ENCODE data around the gene CSTB.

Gene CSTB

GRCh38 chr21:43800124-43800523 is 24.0 kb upstream of the CSTB start (continued):
- no peak for TF ChIP-seq ZBTB44 (tag by site-specific recombination; IDR thresholded peaks at IDR 0.05)

GRCh38 chr21:43799301-43799840 is 23.3 kb upstream of the CSTB start:
- CTCF ChIA-PET, result interaction anchor here (1.0 kb wide), 1 partner anchor 176 kb away, joined by 3 read pairs; no protein-coding TSS in a partner anchor
- no peak for TF ChIP-seq ZNF707 (tag by site-specific recombination; IDR thresholded peaks at IDR 0.05)
- TF ChIP-seq SP3 (tag by site-specific recombination; IDR thresholded peaks at IDR 0.05), result no peak
- no peak for TF ChIP-seq ZNF555 (tag by site-specific recombination; conservative IDR thresholded peaks at IDR 0.05)
- TF ChIP-seq ZNF24 (tag by site-specific recombination; IDR thresholded peaks at IDR 0.05), result no peak
- TF ChIP-seq ZNF518A (tag by site-specific recombination; conservative IDR thresholded peaks at IDR 0.05; ENCODE audit: low read depth), result no peak
- TF ChIP-seq ZNF623 (tag by site-specific recombination; IDR thresholded peaks at IDR 0.05), result no peak
- TF ChIP-seq ZNF544 (tag by site-specific recombination; IDR thresholded peaks at IDR 0.05), result no peak
- no peak for TF ChIP-seq ZNF529 (tag by site-specific recombination; IDR thresholded peaks at IDR 0.05; ENCODE audit: insufficient replicate concordance)
- TF ChIP-seq ZNF324 (tag by site-specific recombination; IDR thresholded peaks at IDR 0.05), result no peak
- TF ChIP-seq ZNF473 (tag by site-specific recombination; IDR thresholded peaks at IDR 0.05), result no peak
- TF ChIP-seq PRDM6 (tag by site-specific recombination; IDR thresholded peaks at IDR 0.05), result no peak
- no peak for TF ChIP-seq ZNF280D (tag by site-specific recombination; IDR thresholded peaks at IDR 0.05)
- TF ChIP-seq ZNF211 (tag by site-specific recombination; IDR thresholded peaks at IDR 0.05; ENCODE audit: low read depth), result no peak
- no peak for TF ChIP-seq ZNF433 (tag by site-specific recombination; IDR thresholded peaks at IDR 0.05; ENCODE audit: low read depth)
- no peak for TF ChIP-seq ZNF335 (tag by site-specific recombination; conservative IDR thresholded peaks at IDR 0.05)
- Histone ChIP-seq H3K9me3 (ENCODE audit: control insufficient read depth, insufficient read depth, low read depth, low read length) (no peaks in the 10 kb centered on the region), H3K4me1 (ENCODE audit: control insufficient read depth, insufficient read depth, low read length) (no peaks in the 10 kb centered on the region), H3K27ac (ENCODE audit: extremely low read depth, low read depth, low read length) (no peak overlapping the region), H3K4me3 (ENCODE audit: low read depth, low read length) (no peak overlapping the region), H3K36me3 (ENCODE audit: control insufficient read depth in 2 of 2, insufficient read depth in 1 of 2, low read length in 2 of 2) (peaks cover 31 to 99% of the 10 kb centered on the region in 2 experiments)
- POLR2A ChIA-PET, result interaction anchor here (1.3 kb wide), 1 partner anchor 9 kb away, joined by 4 read pairs; the partner anchor contains the start of gene RRP1
